Activated CD8-positive, alpha-beta T cell treated with anti-CD3 and anti-CD28 coated beads, Interleukin-2, amount 10 ng/mL, durations not matched to agents 7 days and 5 days (primary cell): ENCODE results near the gene SLC26A11. TPM values are rescaled to one million over a fixed set of nuclear protein-coding genes. Genes with fewer than 3 reads are reported as not detected.
A peak's percentile ranks its signal among the peaks of the same experiment; 100 is the strongest.
"Not testable (repeated sequence)": the region's sequence is repeated elsewhere in the genome, so short reads cannot be mapped to it uniquely, and the experiment has no call there.

Source experiments
- ATAC-seq: fragments of 150-1000 bp; cut with Tn5 transposase; one replicate; pipeline ENCODE4 v1.10.0; 2021; ENCODE audit warnings: moderate library complexity
- CTCF ChIA-PET: fragments of 350-600 bp; sonication (Branson Sonifier 250); formaldehyde crosslinking; loops from one replicate; lab custom pipeline; 2021; ENCODE audit warnings: antibody characterized with exemption; lab: Charles Lee
- POLR2A ChIA-PET: fragments of 350-600 bp; sonication (Branson Sonifier 250); formaldehyde crosslinking; loops from one replicate; lab custom pipeline; 2021; ENCODE audit warnings: antibody characterized with exemption; lab: Charles Lee
- DNase-seq: peaks from one replicate; pipeline ENCODE4 v3.0.0-alpha.2; 2020
- H3K27ac Mint-ChIP-seq: one replicate; pipeline ENCODE4 v1.8.0; 2021; ENCODE audit warnings: mild to moderate bottlenecking, mixed read lengths
- H3K27me3 Mint-ChIP-seq: one replicate; pipeline ENCODE4 v1.8.0; 2021; ENCODE audit warnings: low read depth, mixed read lengths
- H3K36me3 Mint-ChIP-seq: one replicate; pipeline ENCODE4 v1.8.0; 2021; ENCODE audit warnings: low read depth, mixed read lengths
- H3K4me1 Mint-ChIP-seq: one replicate; pipeline ENCODE4 v1.8.0; 2021; ENCODE audit warnings: low read depth, mixed read lengths
- H3K4me3 Mint-ChIP-seq: one replicate; pipeline ENCODE4 v1.8.0; 2021; ENCODE audit warnings: mild to moderate bottlenecking, mixed read lengths
- H3K9me3 Mint-ChIP-seq: one replicate; pipeline ENCODE4 v1.8.0; 2022; ENCODE audit warnings: mixed read lengths; ENCODE audit not compliant: insufficient read depth
- total RNA-seq, 2 experiments: library from RNA; stranded (reverse); gene quantifications; one replicate each; pipeline ENCODE4 v1.2.3, GENCODE V29; 2021

SLC26A11 gene
- total RNA-seq, 2 experiments from 2014 or later: 1.4 to 1.6 TPM

- H3K36me3 Mint-ChIP-seq: peaks cover 73% of the 10 kb centered on the region
- DNase-seq (no peak), ATAC-seq (no peak)
- H3K4me1 Mint-ChIP-seq: peaks cover 20% of the 10 kb centered on the region
- no peak overlapping the region for H3K4me3 Mint-ChIP-seq
- no peaks in the 10 kb centered on the region for H3K27me3 Mint-ChIP-seq
- no peaks in the 10 kb centered on the region for H3K9me3 Mint-ChIP-seq
- CTCF ChIA-PET: no interaction called here
- H3K27ac Mint-ChIP-seq: no peak overlapping the region
- POLR2A ChIA-PET: no interaction called here
Observed at GRCh38 chr17:80291260-80291659, 71.0 kb downstream of the SLC26A11 start.

DNA sequence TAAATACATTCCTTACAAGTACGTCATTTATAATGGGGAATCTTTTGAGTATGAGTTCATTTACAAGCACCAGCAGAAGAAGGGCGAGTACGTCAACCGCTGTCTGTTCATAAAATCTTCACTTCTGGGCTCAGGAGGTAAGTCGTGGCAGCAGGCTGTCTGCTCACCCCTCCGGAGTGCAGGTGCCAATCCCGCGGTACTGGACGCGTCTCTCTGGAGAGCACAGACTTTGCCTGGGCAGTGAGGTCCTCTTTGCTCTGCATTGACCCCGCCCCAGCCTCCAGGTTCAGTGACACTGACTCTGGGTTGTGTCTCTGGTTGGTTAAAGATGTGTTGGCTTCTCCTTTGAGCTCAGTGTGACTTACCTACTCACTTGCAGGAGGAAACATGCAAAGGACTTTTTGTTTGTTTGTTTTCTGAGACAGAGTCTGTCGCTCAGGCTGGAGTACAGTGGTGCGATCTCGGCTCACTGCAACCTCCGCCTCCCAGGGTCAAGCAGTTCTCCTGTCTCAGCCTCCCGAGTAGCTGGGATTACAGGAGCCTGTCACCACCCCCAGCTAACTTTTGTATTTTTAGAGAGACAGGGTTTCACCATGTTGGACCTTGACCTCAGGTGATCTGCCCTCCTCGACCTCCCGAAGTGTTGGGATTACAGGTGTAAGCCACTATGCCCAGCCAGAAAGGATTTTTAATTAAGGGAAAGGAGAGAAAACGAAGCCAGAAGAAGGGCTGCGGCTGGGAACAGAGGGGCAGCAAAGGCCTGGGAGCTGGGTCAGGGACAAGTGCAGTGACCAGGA is 71.7 kb downstream of the SLC26A11 start:
- no peak overlapping the region for H3K4me3 Mint-ChIP-seq
- no peaks in the 10 kb centered on the region for H3K9me3 Mint-ChIP-seq
- peaks cover 20% of the 10 kb centered on the region for H3K4me1 Mint-ChIP-seq
- no peak overlapping the region for H3K27ac Mint-ChIP-seq
- POLR2A ChIA-PET: no interaction called here
- DNase-seq (no peak), ATAC-seq (no peak)
- H3K36me3 Mint-ChIP-seq: peaks cover 77% of the 10 kb centered on the region
- H3K27me3 Mint-ChIP-seq: no peaks in the 10 kb centered on the region
- CTCF ChIA-PET: no interaction called here

DNA sequence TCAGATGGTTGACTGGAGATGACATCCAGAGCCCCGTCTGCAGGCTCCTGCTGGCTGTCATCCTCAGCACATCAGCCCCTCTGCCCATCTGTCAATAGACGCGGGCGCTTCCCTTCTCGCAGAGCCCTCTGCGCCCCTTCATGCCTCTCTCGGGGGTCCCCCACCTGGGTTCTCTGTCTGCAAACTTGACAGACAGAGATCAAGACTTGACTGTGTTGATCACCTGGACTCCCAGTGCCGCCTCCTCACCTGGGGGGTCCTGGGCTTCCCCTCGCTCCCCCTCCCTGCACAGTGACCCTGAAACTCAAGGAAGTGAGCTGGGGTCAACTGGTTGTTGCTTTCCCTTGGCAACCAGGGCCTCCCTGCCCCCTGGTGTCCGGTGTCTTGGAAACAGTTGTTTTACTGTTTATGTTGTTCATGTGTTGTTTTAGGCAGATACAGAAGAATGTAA is 72.3 kb downstream of the SLC26A11 start:
- POLR2A ChIA-PET: interaction anchor here (0.6 kb wide), 1 partner anchor 9 kb away, joined by 3 read pairs; no protein-coding TSS in a partner anchor
- Mint-ChIP-seq H3K4me1 (peaks cover 19% of the 10 kb centered on the region), H3K27ac (no peak overlapping the region), H3K4me3 (no peak overlapping the region), H3K36me3 (peaks cover 74% of the 10 kb centered on the region), H3K27me3 (no peaks in the 10 kb centered on the region), H3K9me3 (no peaks in the 10 kb centered on the region)
- DNase-seq (no peak), ATAC-seq (no peak)
- CTCF ChIA-PET: no interaction called here

- Mint-ChIP-seq H3K27me3 (no peaks in the 10 kb centered on the region), H3K4me1 (peaks cover 16% of the 10 kb centered on the region), H3K4me3 (no peak overlapping the region), H3K9me3 (no peaks in the 10 kb centered on the region), H3K36me3 (peaks cover 79% of the 10 kb centered on the region), H3K27ac (peak overlapping the region; percentile 8)
- POLR2A ChIA-PET: no interaction called here
- CTCF ChIA-PET: no interaction called here
- DNase-seq (no peak), ATAC-seq (no peak)
Observed at GRCh38 chr17:80294210-80294609, 74.0 kb downstream of the SLC26A11 start.

GRCh38 chr17:80294653-80295052 is 74.4 kb downstream of the SLC26A11 start:
- CTCF ChIA-PET: no interaction called here
- Mint-ChIP-seq H3K36me3 (peaks cover 78% of the 10 kb centered on the region), H3K27me3 (no peaks in the 10 kb centered on the region), H3K4me3 (no peak overlapping the region), H3K27ac (peak overlapping the region; percentile 8), H3K4me1 (peaks cover 17% of the 10 kb centered on the region), H3K9me3 (no peaks in the 10 kb centered on the region)
- no peak for ATAC-seq
- no peak for DNase-seq
- POLR2A ChIA-PET: no interaction called here

DNA sequence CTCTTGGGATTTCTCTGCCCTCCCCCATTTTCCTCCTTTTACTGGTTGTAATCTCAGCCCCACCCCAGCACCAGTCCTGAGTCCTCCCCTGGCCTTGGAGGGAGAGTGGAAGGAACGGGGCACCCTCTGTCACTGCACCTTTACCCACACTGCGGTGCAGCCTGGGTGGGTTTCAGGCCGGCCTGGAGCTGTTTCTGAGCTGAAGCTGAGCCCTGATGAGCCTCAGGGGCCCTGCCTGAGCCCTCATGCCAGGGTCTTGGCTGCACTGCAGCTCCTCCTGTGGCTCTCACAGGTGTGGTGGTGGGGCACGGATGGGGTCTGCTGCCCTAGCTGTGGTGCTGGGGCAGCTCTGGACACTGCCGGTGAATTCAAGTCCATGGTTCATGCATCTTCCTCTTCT is 74.9 kb downstream of the SLC26A11 start:
- no peaks in the 10 kb centered on the region for H3K9me3 Mint-ChIP-seq
- ATAC-seq: no peak

DNA sequence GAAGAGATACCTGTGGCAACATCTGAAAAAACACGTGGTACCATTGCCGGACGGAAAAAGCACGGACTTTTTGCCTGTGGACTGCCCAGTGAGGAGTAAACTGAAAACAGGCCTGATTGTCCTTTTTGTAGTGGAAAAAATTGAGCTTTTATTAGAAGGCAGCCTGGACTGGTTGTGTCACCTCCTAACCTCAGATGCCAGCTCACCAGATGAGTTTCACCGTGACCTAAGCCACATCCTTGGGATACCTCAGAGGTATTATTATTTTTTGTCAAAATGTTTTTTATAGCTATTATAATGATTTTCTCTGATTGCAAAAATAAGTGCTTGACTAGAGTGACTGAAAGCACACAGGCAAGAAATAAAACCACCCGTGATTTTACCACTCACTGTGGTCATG is 75.3 kb downstream of the SLC26A11 start:
- H3K27ac Mint-ChIP-seq: no peak overlapping the region
- ChIA-PET CTCF (no interaction called here), POLR2A (no interaction called here)
- no peak for ATAC-seq
- H3K27me3 Mint-ChIP-seq: no peaks in the 10 kb centered on the region
- peaks cover 78% of the 10 kb centered on the region for H3K36me3 Mint-ChIP-seq
- no peak overlapping the region for H3K4me3 Mint-ChIP-seq
- no peak for DNase-seq
- no peaks in the 10 kb centered on the region for H3K9me3 Mint-ChIP-seq
- peaks cover 22% of the 10 kb centered on the region for H3K4me1 Mint-ChIP-seq

More for the DNA sequence above, 74.9 kb downstream of the SLC26A11 start:
- no peak overlapping the region for H3K4me3 Mint-ChIP-seq
- H3K27me3 Mint-ChIP-seq: no peaks in the 10 kb centered on the region
- ChIA-PET CTCF (no interaction called here), POLR2A (no interaction called here)
- H3K27ac Mint-ChIP-seq: no peak overlapping the region
- peaks cover 19% of the 10 kb centered on the region for H3K4me1 Mint-ChIP-seq
- DNase-seq: no peak
- H3K36me3 Mint-ChIP-seq: peaks cover 78% of the 10 kb centered on the region

- H3K27ac Mint-ChIP-seq: no peak overlapping the region
- H3K27me3 Mint-ChIP-seq: no peaks in the 10 kb centered on the region
- H3K4me1 Mint-ChIP-seq: peaks cover 28% of the 10 kb centered on the region
- H3K36me3 Mint-ChIP-seq: peaks cover 82% of the 10 kb centered on the region
- H3K9me3 Mint-ChIP-seq: no peaks in the 10 kb centered on the region
- POLR2A ChIA-PET: no interaction called here
- CTCF ChIA-PET: no interaction called here
- no peak for ATAC-seq
- DNase-seq: no peak
- H3K4me3 Mint-ChIP-seq: no peak overlapping the region
Observed at GRCh38 chr17:80296221-80296620, 76.0 kb downstream of the SLC26A11 start.

GRCh38 chr17:80297996-80298560 is 77.9 kb downstream of the SLC26A11 start:
- ATAC-seq: no peak
- Mint-ChIP-seq H3K4me3 (no peak overlapping the region), H3K36me3 (peaks cover 83% of the 10 kb centered on the region), H3K9me3 (no peaks in the 10 kb centered on the region), H3K27me3 (no peaks in the 10 kb centered on the region), H3K4me1 (peaks cover 23% of the 10 kb centered on the region), H3K27ac (peak overlapping the region; percentile 43)
- no peak for DNase-seq
- POLR2A ChIA-PET: interaction anchor here (0.6 kb wide), 1 partner anchor 42 kb away, joined by 3 read pairs; no protein-coding TSS in a partner anchor
- CTCF ChIA-PET: no interaction called here

DNA sequence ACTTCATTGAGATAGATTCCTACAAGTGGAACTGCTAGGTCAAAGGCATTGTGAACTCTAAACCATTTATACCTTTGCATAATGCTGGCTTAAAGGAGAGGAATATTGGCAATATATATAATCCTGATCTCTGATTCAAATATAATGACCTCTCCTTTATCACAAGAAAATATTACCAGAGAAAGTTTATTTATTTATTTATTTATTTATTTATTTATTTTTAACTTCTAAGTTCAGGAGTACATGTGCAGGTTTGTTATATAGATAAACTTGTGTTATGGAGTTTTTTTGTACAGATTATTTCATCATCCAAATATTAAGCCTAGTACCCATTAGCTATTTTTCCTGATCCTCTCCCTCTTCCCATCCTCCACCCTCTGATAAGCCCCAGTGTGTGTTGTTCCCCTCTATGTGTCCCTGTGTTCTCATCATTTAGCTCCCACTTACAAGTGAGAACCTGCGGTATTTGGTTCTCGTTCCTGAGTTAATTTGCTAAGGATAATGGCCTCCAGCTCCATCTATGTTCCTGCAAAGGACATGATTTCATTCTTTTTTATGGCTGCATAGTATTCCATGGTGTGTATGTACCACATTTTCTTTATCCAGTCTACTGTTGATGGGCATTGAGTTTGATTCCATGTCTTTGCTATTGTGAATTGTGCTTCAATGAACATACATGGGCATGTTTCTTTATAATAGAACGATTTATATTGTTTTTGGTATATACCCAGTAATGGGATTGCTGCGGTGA is 79.3 kb downstream of the SLC26A11 start:
- Mint-ChIP-seq H3K27ac (peak overlapping the region; percentile 9), H3K4me1 (peaks cover 17% of the 10 kb centered on the region), H3K36me3 (peaks cover 90% of the 10 kb centered on the region)
- H3K27me3 Mint-ChIP-seq, ATAC-seq, DNase-seq, H3K9me3 Mint-ChIP-seq, H3K4me3 Mint-ChIP-seq, CTCF ChIA-PET: not testable (repeated sequence)
- POLR2A ChIA-PET: interaction anchor here (1.0 kb wide), 1 partner anchor 8 kb away, joined by 3 read pairs; no protein-coding TSS in a partner anchor

- ATAC-seq, H3K9me3 Mint-ChIP-seq, H3K27ac Mint-ChIP-seq, H3K27me3 Mint-ChIP-seq, POLR2A ChIA-PET, DNase-seq, H3K4me3 Mint-ChIP-seq: not testable (repeated sequence)
- peaks cover 15% of the 10 kb centered on the region for H3K4me1 Mint-ChIP-seq
- CTCF ChIA-PET: interaction anchor here (1.4 kb wide), 1 partner anchor 105 kb away, joined by 4 read pairs; no protein-coding TSS in a partner anchor
- peaks cover 90% of the 10 kb centered on the region for H3K36me3 Mint-ChIP-seq
Observed at GRCh38 chr17:80300756-80301155, 80.5 kb downstream of the SLC26A11 start.
